ENCODE data around the gene GPI. TPM values are rescaled to one million over a fixed set of nuclear protein-coding genes. Genes with fewer than 3 reads are reported as not detected.

GPI gene
- total and polyA plus RNA-seq, 2 donors (not counting 3 experiments of a cell fraction or from before 2014, with no cell fraction given): 131 to 273 TPM

DNA sequence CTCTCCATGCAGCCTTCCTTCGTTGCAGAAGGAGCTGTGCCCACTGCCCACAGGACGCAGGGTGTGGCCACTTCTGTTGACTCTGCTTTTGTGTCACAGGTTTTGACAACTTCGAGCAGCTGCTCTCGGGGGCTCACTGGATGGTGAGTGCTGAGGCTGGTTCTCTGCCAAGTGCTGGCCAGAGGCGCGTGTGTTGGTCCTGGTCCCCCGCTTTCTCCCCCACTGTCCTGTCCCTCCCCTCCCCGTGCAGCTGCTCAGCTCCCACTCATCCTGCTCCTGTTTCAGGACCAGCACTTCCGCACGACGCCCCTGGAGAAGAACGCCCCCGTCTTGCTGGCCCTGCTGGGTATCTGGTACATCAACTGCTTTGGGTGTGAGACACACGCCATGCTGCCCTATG, 28.6 kb downstream of the GPI start:
- no peak overlapping the region for H3K9ac ChIP-seq (replicated peaks; ENCODE audit: extremely low read depth, insufficient read depth, low read length)
- no peaks in the 10 kb centered on the region for H3K27me3 ChIP-seq (ENCODE audit: control insufficient read depth in 2 of 2, insufficient read depth in 2 of 2, low read length in 2 of 2)
- CTCF ChIA-PET: no interaction called here

More for the DNA sequence above, 28.6 kb downstream of the GPI start:
- H3K79me2 ChIP-seq (ENCODE audit: control insufficient read depth, insufficient read depth, low read length): no peaks in the 10 kb centered on the region
- H2AFZ ChIP-seq (ENCODE audit: low read depth, low read length): no peak overlapping the region
- no peak overlapping the region for H3K4me2 ChIP-seq (ENCODE audit: insufficient read depth, low read length)
- dilution Hi-C loops (cut with MboI; ENCODE audit: extremely low pct_ligation_motif_present, low sequenced_read_pairs) (no loop called here), intact Hi-C loops (cut with micrococcal nuclease) (no loop called here)
- H3K27ac ChIP-seq (ENCODE audit: insufficient read depth, low read depth, low read length): no peak overlapping the region
- TF ChIP-seq, protein P1, sequence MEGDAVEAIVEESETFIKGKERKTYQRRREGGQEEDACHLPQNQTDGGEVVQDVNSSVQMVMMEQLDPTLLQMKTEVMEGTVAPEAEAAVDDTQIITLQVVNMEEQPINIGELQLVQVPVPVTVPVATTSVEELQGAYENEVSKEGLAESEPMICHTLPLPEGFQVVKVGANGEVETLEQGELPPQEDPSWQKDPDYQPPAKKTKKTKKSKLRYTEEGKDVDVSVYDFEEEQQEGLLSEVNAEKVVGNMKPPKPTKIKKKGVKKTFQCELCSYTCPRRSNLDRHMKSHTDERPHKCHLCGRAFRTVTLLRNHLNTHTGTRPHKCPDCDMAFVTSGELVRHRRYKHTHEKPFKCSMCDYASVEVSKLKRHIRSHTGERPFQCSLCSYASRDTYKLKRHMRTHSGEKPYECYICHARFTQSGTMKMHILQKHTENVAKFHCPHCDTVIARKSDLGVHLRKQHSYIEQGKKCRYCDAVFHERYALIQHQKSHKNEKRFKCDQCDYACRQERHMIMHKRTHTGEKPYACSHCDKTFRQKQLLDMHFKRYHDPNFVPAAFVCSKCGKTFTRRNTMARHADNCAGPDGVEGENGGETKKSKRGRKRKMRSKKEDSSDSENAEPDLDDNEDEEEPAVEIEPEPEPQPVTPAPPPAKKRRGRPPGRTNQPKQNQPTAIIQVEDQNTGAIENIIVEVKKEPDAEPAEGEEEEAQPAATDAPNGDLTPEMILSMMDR (IDR thresholded peaks at IDR 0.05; ENCODE audit: extremely low read depth in 1 of 2, insufficient read depth in 1 of 2, low read depth in 1 of 2, low read length in 2 of 2): no peak
- TF ChIP-seq JUN (IDR thresholded peaks at IDR 0.05; ENCODE audit: borderline replicate concordance, insufficient read depth, insufficient read length, low read depth): no peak
- TF ChIP-seq, protein P2, sequence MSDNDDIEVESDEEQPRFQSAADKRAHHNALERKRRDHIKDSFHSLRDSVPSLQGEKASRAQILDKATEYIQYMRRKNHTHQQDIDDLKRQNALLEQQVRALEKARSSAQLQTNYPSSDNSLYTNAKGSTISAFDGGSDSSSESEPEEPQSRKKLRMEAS (IDR thresholded peaks at IDR 0.05; ENCODE audit: insufficient read depth, insufficient read length): no peak
- TF ChIP-seq POLR2A (IDR thresholded peaks at IDR 0.05; ENCODE audit: low read depth, low read length): no peak
- no peak for TF ChIP-seq EZH2 (IDR thresholded peaks at IDR 0.05; ENCODE audit: borderline replicate concordance, low read depth, low read length, severe bottlenecking)
- TF ChIP-seq FOS (IDR thresholded peaks at IDR 0.05; ENCODE audit: borderline replicate concordance, insufficient read depth, low read length): no peak
- TF ChIP-seq GATA2 (IDR thresholded peaks at IDR 0.05; ENCODE audit: insufficient read depth, insufficient read length, low read depth, low read length): no peak
- no peak for TF ChIP-seq POLR2AphosphoS5 (IDR thresholded peaks at IDR 0.05; ENCODE audit: insufficient read depth, low read depth, low read length)
- TF ChIP-seq MYC (IDR thresholded peaks at IDR 0.05; ENCODE audit: low read depth, low read length): no peak
- H3K36me3 ChIP-seq (ENCODE audit: control insufficient read depth in 2 of 2, extremely low read depth in 1 of 2, insufficient read depth in 2 of 2, low read length in 2 of 2): peaks cover 21 to 37% of the 10 kb centered on the region in 2 experiments
- DNase-seq (ENCODE audit: low read depth, low spot score) (no peak), FAIRE-seq (no peak)
- no TSS peak for BruUV-seq (replicated peaks)
- no peaks in the 10 kb centered on the region for H3K9me3 ChIP-seq (replicated peaks; ENCODE audit: control insufficient read depth, insufficient read depth, low read length)
- no peak overlapping the region for H3K4me3 ChIP-seq (replicated peaks in 1 of 3; ENCODE audit: insufficient read depth in 1 of 3, low read depth in 1 of 3, low read length in 3 of 3)
- no peaks in the 10 kb centered on the region for H3K4me1 ChIP-seq (ENCODE audit: control insufficient read depth, extremely low read depth, insufficient read depth, low read length)
- POLR2A ChIA-PET: no interaction called here
- no peaks in the 10 kb centered on the region for H3K9me1 ChIP-seq (replicated peaks; ENCODE audit: control insufficient read depth, extremely low read depth, insufficient read depth, low read length)
- no peaks in the 10 kb centered on the region for H4K20me1 ChIP-seq (replicated peaks; ENCODE audit: control insufficient read depth, extremely low read depth, insufficient read depth, low read length)
